ENCODE data around the gene GTF3A.

Gene GTF3A

DNA sequence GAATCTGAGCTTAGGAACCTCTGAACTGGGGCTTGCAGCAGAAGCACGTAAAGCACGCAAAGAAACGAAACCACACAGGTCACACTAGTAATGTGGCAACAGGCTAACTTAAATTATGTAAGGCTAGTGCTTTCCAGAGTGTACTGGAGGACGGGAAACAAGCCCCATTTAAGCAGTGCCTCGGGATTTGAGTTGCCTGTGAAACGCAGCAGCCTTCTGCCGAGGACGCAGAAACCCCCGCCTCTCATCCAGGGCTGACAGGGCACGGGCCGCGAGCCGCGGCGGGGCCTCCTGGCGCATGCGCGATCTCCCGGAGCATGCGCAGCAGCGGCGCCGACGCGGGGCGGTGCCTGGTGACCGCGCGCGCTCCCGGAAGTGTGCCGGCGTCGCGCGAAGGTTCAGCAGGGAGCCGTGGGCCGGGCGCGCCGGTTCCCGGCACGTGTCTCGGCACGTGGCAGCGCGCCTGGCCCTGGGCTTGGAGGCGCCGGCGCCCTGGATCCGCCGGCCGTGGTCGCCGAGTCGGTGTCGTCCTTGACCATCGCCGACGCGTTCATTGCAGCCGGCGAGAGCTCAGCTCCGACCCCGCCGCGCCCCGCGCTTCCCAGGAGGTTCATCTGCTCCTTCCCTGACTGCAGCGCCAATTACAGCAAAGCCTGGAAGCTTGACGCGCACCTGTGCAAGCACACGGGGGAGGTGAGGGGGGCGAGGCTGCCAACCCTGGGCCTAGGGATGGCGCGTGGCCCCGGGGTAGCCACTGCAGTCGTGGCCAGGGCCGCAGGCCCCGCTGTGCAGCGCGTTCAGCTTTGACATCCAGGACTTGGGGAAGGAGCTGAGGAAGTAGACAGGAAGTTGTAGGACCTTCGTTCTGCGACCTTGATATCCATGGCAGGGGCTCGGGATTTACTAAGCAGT, at the start of gene GTF3A:
Gene GTF3A (plus strand): TSS at position 374 of the 912 bp plus-strand sequence.
- Mint-ChIP-seq H3K27ac (ENCODE audit: low read depth) (peak within 1 kb of the TSS; percentile 93), H3K36me3 (ENCODE audit: insufficient read depth) (peaks cover 39% of the 10 kb centered on the region), H3K27me3 (no peaks in the 10 kb centered on the region), H3K4me1 (peaks cover 37% of the 10 kb centered on the region), H3K9me3 (no peaks in the 10 kb centered on the region), H3K4me3 (peak within 1 kb of the TSS; percentile 78)
- DNase-seq (ENCODE audit: low spot score in 2 of 2) (peak; percentile 83 to 85), ATAC-seq (replicated peaks; ENCODE audit: extremely low read depth, poor library complexity, severe bottlenecking) (peak; percentile 47)

DNA sequence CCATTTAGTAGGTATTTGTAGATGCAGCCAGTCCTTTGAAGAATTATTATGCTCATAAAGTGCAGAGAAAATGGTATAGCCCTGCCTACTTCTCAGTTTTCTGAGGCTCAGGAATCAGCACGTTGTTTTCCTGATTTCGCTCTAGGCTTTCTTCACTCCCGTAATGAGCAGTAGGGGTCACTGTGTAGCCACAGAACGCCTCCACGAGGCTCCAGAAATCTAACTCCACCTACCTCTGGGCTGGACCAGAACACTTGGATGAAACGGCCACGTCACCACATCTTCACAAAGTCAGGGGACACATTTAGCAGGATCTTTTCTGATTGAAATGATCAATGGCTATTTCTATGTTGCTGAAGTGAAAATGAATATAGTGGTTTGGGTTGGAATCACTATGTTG, 49.8 kb upstream of the GTF3A start:
- H3K36me3 Mint-ChIP-seq (ENCODE audit: insufficient read depth): peaks cover 2% of the 10 kb centered on the region
- peaks cover 11% of the 10 kb centered on the region for H3K4me1 Mint-ChIP-seq
- H3K4me3 Mint-ChIP-seq: no peak overlapping the region
- ATAC-seq (replicated peaks; ENCODE audit: extremely low read depth, poor library complexity, severe bottlenecking) (peak; percentile 44), DNase-seq (ENCODE audit: low spot score in 2 of 2) (peak in 1 of 2 donors; percentile 17)
- H3K27me3 Mint-ChIP-seq: peaks cover 27% of the 10 kb centered on the region
- no peaks in the 10 kb centered on the region for H3K9me3 Mint-ChIP-seq
- H3K27ac Mint-ChIP-seq (ENCODE audit: low read depth): no peak overlapping the region

DNA sequence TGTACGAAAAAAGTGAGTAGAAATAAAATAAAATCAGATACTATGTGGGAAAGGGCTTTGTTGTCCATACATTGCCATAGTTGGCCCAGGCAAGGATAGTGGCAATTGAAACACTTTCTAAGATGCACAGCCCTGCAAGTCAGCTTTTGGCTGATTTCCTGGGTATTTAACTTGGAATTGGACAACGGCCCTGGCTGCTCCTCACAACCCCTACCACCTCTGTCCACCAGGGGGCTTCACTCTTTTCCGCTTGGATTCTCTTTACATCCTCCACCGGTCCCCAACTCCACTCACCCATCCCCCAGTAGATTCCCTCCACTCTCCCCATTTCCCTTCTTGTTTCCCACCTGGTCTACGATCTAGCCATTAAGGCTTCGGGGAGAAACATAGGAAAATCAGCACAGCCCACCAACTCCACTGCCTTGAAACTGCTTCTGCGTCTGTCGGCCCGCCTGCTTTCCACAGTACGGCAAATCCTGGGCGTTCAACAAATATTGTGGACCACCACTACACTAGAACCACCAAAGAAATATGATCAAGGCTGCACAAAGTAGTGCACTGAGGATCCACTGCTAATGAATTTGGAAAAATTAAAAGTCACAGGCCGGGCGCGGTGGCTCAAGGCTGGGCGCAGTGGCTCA, 48.6 kb upstream of the GTF3A start:
- Mint-ChIP-seq H3K27me3 (peaks cover 27% of the 10 kb centered on the region), H3K4me3 (no peak overlapping the region), H3K27ac (ENCODE audit: low read depth) (no peak overlapping the region), H3K4me1 (peaks cover 6% of the 10 kb centered on the region), H3K36me3 (ENCODE audit: insufficient read depth) (peaks cover 1% of the 10 kb centered on the region), H3K9me3 (no peaks in the 10 kb centered on the region)
- peak; percentile 28 to 37 for DNase-seq (ENCODE audit: low spot score in 2 of 2)
- no peak for ATAC-seq (replicated peaks; ENCODE audit: extremely low read depth, poor library complexity, severe bottlenecking)

DNA sequence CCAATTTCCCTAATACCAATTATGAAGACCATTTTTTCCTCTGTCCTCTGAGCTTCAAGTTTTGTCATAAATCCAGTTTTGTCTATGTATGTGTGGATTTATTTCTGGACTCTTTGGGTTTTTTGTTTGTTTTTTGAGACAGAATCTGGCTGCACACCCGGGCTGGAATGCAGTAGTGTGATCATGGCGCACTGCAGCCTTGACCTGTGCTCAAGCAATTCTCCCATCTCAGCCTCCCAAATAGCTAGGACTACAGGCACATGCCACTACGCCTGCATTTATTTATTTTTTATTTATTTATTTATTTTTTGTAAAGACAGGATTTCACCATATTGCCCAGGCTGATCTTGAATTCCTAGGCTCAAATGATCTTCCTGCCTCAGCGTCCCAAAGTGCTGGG, 45.3 kb upstream of the GTF3A start:
- H3K27ac Mint-ChIP-seq (ENCODE audit: low read depth): no peak overlapping the region
- no peaks in the 10 kb centered on the region for H3K9me3 Mint-ChIP-seq
- no peaks in the 10 kb centered on the region for H3K36me3 Mint-ChIP-seq (ENCODE audit: insufficient read depth)
- ATAC-seq (replicated peaks; ENCODE audit: extremely low read depth, poor library complexity, severe bottlenecking) (no peak), DNase-seq (ENCODE audit: low spot score in 2 of 2) (no peak)
- peaks cover 28% of the 10 kb centered on the region for H3K27me3 Mint-ChIP-seq
- no peak overlapping the region for H3K4me3 Mint-ChIP-seq
- peaks cover 6% of the 10 kb centered on the region for H3K4me1 Mint-ChIP-seq

DNA sequence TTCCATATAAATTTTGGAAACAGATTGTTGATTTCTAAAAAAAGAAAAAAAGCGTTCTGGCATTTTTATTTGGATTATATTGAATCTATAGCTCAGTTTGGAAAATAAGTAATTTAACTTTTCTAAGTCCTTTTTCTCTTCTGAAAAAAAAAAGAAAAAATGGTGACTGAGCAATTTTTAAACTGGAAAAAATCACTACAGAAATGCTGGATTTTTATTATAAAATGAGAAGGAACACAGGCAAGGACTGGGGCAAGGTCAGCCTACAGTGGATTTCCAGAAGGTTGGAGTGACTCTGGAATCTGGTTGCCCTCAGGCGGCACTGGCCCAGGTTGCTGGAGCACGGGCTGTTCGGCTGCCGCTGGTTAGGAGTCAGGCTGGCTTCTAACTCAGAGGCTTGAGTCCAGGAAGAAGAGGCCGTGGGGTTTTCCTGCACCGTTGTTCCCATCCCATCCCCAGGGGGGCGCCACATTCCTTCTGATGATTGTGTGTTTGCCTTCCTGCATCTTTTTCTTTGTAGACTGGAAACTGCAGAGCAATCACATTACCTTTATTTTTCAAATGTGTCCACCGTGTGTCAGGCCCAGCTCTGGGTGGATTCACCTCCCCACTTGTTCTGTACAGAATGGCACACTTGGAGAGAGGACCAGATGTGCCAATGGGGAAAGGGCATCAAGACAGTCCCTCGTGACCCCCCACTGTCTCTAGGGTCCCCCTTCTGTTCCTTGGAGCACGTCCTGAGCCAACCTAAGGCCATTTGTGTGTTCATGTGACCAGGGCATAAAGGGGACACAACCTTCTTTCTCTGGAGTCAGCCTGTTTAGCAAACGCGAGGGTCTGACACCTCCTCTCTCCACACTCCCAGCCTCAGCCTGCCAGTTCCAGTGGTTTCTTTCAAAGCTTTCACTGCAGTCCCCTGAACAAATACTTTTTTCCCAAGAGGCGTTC, 44.5 kb upstream of the GTF3A start:
- H3K4me3 Mint-ChIP-seq: no peak overlapping the region
- H3K4me1 Mint-ChIP-seq: no peaks in the 10 kb centered on the region
- ATAC-seq (replicated peaks; ENCODE audit: extremely low read depth, poor library complexity, severe bottlenecking): no peak
- no peak overlapping the region for H3K27ac Mint-ChIP-seq (ENCODE audit: low read depth)
- peak; percentile 35 to 37 for DNase-seq (ENCODE audit: low spot score in 2 of 2)
- H3K36me3 Mint-ChIP-seq (ENCODE audit: insufficient read depth): no peaks in the 10 kb centered on the region
- peaks cover 34% of the 10 kb centered on the region for H3K27me3 Mint-ChIP-seq
- H3K9me3 Mint-ChIP-seq: no peaks in the 10 kb centered on the region

DNA sequence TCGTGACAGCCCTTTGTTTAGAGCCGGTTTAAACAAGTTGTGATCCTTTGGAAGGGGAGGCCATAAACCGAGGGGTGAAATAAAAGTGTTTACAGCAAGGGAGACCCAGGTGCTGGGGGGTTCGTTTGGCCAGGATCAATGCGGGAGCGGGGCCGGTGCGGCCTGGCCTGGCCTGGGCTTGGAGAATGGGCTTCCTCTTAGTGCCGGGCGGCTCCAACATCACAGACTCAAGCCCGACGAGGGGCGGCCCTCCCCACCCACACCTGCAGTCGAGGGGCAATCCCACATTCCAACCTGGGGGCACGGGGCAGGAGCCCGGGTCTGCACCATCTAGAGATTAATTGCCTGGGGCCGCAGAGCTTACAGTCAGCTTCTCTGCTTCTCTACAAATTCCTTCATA, 42.8 kb upstream of the GTF3A start:
- no peaks in the 10 kb centered on the region for H3K4me1 Mint-ChIP-seq

DNA sequence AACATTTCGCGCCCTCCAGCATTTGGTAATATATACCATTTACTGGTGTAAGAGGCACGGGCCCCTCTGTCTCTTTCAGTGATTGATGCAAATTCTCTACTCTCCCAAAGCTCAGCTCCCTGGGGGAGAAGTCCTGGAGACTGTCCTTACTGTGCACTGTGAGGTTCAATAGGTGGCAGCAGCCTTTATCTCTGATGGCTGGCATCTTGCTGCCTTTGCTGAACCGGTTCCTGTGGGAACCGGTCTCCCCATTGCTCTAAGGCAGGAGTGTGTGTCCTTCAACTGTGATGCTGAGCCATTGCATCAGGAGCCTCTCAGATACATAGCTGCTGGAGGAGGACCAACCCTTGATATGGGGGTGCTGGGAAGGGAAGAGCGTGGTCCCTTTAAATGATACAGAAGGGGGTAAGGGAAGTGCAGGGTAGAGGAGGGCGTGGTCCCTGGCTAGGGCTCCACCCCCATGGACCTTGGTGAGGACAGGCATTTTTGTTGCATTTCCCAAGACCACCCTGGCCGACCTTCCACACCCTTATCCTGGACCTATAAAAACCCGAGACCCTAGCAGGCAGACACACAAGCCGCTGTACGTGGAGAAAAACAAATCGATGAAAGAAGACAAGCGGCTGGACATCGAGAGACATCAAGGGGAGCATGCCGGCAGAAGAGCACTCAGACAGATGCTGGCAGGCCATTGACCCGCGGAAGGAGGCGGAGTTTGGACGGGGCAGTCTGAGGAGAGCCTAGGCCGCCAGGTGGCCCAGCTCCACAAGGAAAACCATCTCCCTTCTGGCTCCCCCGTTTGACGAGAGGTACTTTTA, 41.1 kb upstream of the GTF3A start:
- no peak for ATAC-seq (replicated peaks; ENCODE audit: extremely low read depth, poor library complexity, severe bottlenecking)
- Mint-ChIP-seq H3K27ac (ENCODE audit: low read depth) (no peak overlapping the region), H3K4me3 (no peak overlapping the region), H3K9me3 (no peaks in the 10 kb centered on the region), H3K4me1 (no peaks in the 10 kb centered on the region), H3K36me3 (ENCODE audit: insufficient read depth) (no peaks in the 10 kb centered on the region), H3K27me3 (peaks cover 17% of the 10 kb centered on the region)
- DNase-seq (ENCODE audit: low spot score in 2 of 2): no peak

More for the DNA sequence above, 42.8 kb upstream of the GTF3A start:
- DNase-seq (ENCODE audit: low spot score in 2 of 2): no peak
- peaks cover 22% of the 10 kb centered on the region for H3K27me3 Mint-ChIP-seq
- no peak for ATAC-seq (replicated peaks; ENCODE audit: extremely low read depth, poor library complexity, severe bottlenecking)
- H3K4me3 Mint-ChIP-seq: no peak overlapping the region
- H3K9me3 Mint-ChIP-seq: no peaks in the 10 kb centered on the region
- no peaks in the 10 kb centered on the region for H3K36me3 Mint-ChIP-seq (ENCODE audit: insufficient read depth)
- no peak overlapping the region for H3K27ac Mint-ChIP-seq (ENCODE audit: low read depth)

DNA sequence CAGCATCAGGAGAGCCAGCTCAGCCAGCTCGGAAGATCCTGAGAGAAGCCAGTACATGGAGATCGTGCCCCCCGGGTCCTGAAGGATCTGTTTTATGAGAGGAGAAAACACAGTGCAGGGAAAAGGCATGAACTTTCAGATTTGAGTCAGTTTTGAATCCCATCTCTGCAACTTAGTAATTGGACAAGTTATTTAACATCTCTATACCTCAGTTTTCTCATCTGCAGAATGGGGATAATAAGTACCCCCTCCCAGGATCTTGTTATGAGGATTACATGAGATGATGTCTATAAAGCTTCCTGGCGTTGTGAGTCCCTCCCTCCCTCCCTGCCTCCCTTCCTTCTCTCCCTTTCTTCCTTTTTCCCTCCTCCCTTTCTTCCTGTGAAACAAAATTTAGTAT, 40.1 kb upstream of the GTF3A start:
- H3K4me1 Mint-ChIP-seq: no peaks in the 10 kb centered on the region
- H3K27ac Mint-ChIP-seq (ENCODE audit: low read depth): no peak overlapping the region
- no peak for ATAC-seq (replicated peaks; ENCODE audit: extremely low read depth, poor library complexity, severe bottlenecking)
- H3K4me3 Mint-ChIP-seq: no peak overlapping the region
- DNase-seq (ENCODE audit: low spot score in 2 of 2): no peak
- no peaks in the 10 kb centered on the region for H3K36me3 Mint-ChIP-seq (ENCODE audit: insufficient read depth)
- H3K9me3 Mint-ChIP-seq: no peaks in the 10 kb centered on the region
- peaks cover 17% of the 10 kb centered on the region for H3K27me3 Mint-ChIP-seq

DNA sequence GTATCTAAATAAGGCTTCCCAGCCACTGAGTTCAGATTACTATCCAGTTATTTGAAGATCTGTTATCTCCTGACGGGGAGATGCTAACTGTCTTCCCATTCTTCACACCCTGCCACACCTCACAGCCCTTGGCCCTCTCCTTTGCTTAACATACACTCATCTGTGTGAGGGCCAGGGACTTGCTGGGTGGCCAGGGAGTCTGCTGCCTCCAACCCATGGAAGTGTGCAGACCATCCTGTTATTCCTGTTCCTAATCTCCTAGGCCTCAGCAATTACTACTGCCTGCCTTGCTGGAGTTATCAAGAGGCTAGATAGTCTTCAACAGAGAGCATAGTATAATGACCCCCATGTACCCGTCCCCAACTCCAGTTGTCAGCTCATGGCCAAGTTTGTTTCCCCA, 36.2 kb upstream of the GTF3A start:
- H3K27ac Mint-ChIP-seq (ENCODE audit: low read depth): no peak overlapping the region
- H3K4me1 Mint-ChIP-seq: no peaks in the 10 kb centered on the region
- DNase-seq (ENCODE audit: low spot score in 2 of 2): no peak
- no peaks in the 10 kb centered on the region for H3K9me3 Mint-ChIP-seq
- H3K27me3 Mint-ChIP-seq: peaks cover 14% of the 10 kb centered on the region
- H3K4me3 Mint-ChIP-seq: no peak overlapping the region
- H3K36me3 Mint-ChIP-seq (ENCODE audit: insufficient read depth): no peaks in the 10 kb centered on the region
- ATAC-seq (replicated peaks; ENCODE audit: extremely low read depth, poor library complexity, severe bottlenecking): no peak

DNA sequence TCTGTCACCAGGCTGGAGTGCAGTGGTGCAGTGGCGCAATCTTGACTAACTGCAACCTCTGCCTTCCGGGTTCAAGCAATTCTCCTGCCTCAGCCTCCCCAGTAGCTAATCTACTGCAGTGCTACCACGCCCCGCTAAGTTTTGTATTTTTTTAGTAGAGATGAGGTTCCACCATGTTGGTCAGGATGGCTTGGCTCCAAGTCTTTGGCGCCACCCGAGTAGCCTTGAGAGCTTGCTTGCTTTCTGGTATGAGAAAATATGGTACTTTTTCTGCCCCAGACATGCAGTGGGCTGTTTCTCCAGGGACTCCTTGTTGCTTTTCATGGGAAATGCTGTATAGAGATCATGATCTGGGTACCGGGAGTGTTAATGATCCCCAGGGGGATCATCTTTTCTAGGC, 34.5 kb upstream of the GTF3A start:
- Mint-ChIP-seq H3K27ac (ENCODE audit: low read depth) (no peak overlapping the region), H3K4me3 (no peak overlapping the region), H3K4me1 (no peaks in the 10 kb centered on the region), H3K27me3 (peaks cover 6% of the 10 kb centered on the region), H3K9me3 (no peaks in the 10 kb centered on the region), H3K36me3 (ENCODE audit: insufficient read depth) (no peaks in the 10 kb centered on the region)
- ATAC-seq (replicated peaks; ENCODE audit: extremely low read depth, poor library complexity, severe bottlenecking) (no peak), DNase-seq (ENCODE audit: low spot score in 2 of 2) (no peak)

DNA sequence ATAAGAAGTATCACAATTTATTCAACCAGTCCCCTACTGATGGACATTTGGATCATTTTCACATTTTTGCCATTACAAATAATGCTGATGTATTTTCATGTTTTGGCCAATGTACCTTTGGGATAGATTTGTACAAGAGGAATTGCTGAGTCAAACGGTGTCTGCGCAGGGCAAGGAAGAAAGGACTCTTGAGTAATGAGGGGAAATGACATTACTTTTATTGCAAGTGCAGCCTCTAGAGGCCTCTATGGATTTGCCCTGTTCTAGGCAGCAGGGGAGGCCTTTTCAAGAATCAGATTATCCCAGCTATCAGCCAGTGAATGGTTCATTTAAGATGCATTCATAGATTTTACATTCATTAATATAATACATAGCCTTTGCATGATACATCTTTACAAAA, 32.9 kb upstream of the GTF3A start:
- H3K27ac Mint-ChIP-seq (ENCODE audit: low read depth): no peak overlapping the region
- H3K9me3 Mint-ChIP-seq: no peaks in the 10 kb centered on the region
- H3K4me1 Mint-ChIP-seq: no peaks in the 10 kb centered on the region
- H3K27me3 Mint-ChIP-seq: peaks cover 21% of the 10 kb centered on the region
- no peak overlapping the region for H3K4me3 Mint-ChIP-seq
- no peaks in the 10 kb centered on the region for H3K36me3 Mint-ChIP-seq (ENCODE audit: insufficient read depth)
- ATAC-seq (replicated peaks; ENCODE audit: extremely low read depth, poor library complexity, severe bottlenecking) (no peak), DNase-seq (ENCODE audit: low spot score in 2 of 2) (no peak)

DNA sequence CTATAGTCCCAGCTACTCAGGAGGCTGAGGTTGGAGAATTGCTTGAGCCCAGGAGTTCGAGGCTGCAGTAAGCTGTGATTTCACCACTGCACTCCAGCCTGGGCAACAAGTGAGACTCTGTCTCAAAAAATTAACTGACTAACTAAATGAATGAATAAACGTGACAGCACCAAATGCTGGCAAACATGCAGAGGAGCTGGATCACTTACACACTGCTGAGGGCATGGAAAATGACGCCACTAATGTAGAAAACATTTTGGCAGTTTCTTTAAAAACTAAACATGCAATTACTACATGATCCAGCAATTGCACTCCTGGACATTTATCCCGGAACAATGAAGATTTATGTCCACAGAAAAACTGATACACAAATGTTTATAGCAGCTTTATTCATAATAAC, 31.3 kb upstream of the GTF3A start:
- DNase-seq (ENCODE audit: low spot score in 2 of 2) (no peak), ATAC-seq (replicated peaks; ENCODE audit: extremely low read depth, poor library complexity, severe bottlenecking) (no peak)
- Mint-ChIP-seq H3K4me1 (no peaks in the 10 kb centered on the region), H3K27me3 (peaks cover 31% of the 10 kb centered on the region), H3K4me3 (no peak overlapping the region), H3K36me3 (ENCODE audit: insufficient read depth) (no peaks in the 10 kb centered on the region), H3K27ac (ENCODE audit: low read depth) (no peak overlapping the region), H3K9me3 (no peaks in the 10 kb centered on the region)

All from central memory CD8-positive, alpha-beta T cell (primary cell).